CD4-positive, alpha-beta memory T cell (primary cell): ENCODE results near the gene RPA1. TPM values are rescaled to one million over a fixed set of nuclear protein-coding genes. Genes with fewer than 3 reads are reported as not detected.

Experiments
- CTCF ChIA-PET: fragments of 350-600 bp; sonication (Branson Sonifier 250); formaldehyde crosslinking; loops from one replicate; lab custom pipeline; 2021; ENCODE audit warnings: inconsistent platforms; ENCODE audit not compliant: partially characterized antibody; lab: Charles Lee
- POLR2A ChIA-PET: fragments of 350-600 bp; sonication (Branson Sonifier 250); formaldehyde crosslinking; loops from one replicate; lab custom pipeline; 2021; ENCODE audit not compliant: partially characterized antibody; lab: Charles Lee
- DNase-seq, 5 donors: peaks; one replicate each; pipeline versions ENCODE4 v3.0.0 to v3.0.0-alpha.2; 2020 to 2022; ENCODE audit warnings: mixed read lengths in 1 of 5
- H3K27ac ChIP-seq: one replicate; pipeline ENCODE4 v1.7.0; 2013; ENCODE audit warnings: low read depth, low read length
- H3K27me3 ChIP-seq: 2 replicates; pipeline ENCODE4 v1.7.0; 2013; ENCODE audit warnings: mild to moderate bottlenecking, low read length, moderate library complexity; ENCODE audit not compliant: insufficient read depth
- H3K36me3 ChIP-seq: 2 replicates; pipeline ENCODE4 v1.7.0; 2013; ENCODE audit warnings: mild to moderate bottlenecking, low read length, moderate library complexity; ENCODE audit not compliant: insufficient read depth
- H3K4me1 ChIP-seq: 2 replicates; pipeline ENCODE4 v1.7.0; 2013; ENCODE audit warnings: mild to moderate bottlenecking, low read length, moderate library complexity; ENCODE audit not compliant: insufficient read depth
- H3K4me3 ChIP-seq, 2 donors: one replicate each; pipeline ENCODE4 v1.7.0; 2013; ENCODE audit warnings: low read length in 2 of 2, mild to moderate bottlenecking in 1 of 2
- H3K9me3 ChIP-seq, 2 donors: one replicate each; pipeline ENCODE4 v1.7.0; 2013; ENCODE audit warnings: low read length in 2 of 2, control low read depth in 1 of 2; ENCODE audit not compliant: control insufficient read depth in 1 of 2
- H3K27ac Mint-ChIP-seq, 7 donors: one replicate each; pipeline ENCODE4 v1.8.0; 2020 to 2021; ENCODE audit warnings: mixed read lengths in 7 of 7, mild to moderate bottlenecking in 6 of 7, inconsistent platforms in 3 of 7, moderate library complexity in 3 of 7
- H3K27me3 Mint-ChIP-seq, 2 donors: one replicate each; pipeline ENCODE4 v1.8.0; 2020 to 2021; ENCODE audit warnings: mixed read lengths in 2 of 2
- H3K36me3 Mint-ChIP-seq, 2 donors: one replicate each; pipeline ENCODE4 v1.8.0; 2020 to 2021; ENCODE audit warnings: mixed read lengths in 2 of 2, inconsistent platforms in 1 of 2, mild to moderate bottlenecking in 1 of 2
- H3K4me1 Mint-ChIP-seq, 4 donors: one replicate each; pipeline ENCODE4 v1.8.0; 2020 to 2021; ENCODE audit warnings: mixed read lengths in 4 of 4, mild to moderate bottlenecking in 1 of 4
- H3K4me3 Mint-ChIP-seq, 8 donors: one replicate each; pipeline ENCODE4 v1.8.0; 2020 to 2021; ENCODE audit warnings: mixed read lengths in 8 of 8, mild to moderate bottlenecking in 7 of 8, moderate library complexity in 6 of 8, inconsistent platforms in 3 of 8
- H3K9me3 Mint-ChIP-seq, 8 donors: one replicate each; pipeline ENCODE4 v1.8.0; 2020 to 2021; ENCODE audit warnings: mixed read lengths in 8 of 8, mild to moderate bottlenecking in 5 of 8, inconsistent platforms in 3 of 8, moderate library complexity in 1 of 8
- intact Hi-C: fragments of 100-400 bp; cut with micrococcal nuclease; formaldehyde crosslinking; loops from one replicate; pipeline ENCODE4 v1.15.1; 2023
- polyA plus RNA-seq, 2 donors: library from polyadenylated mRNA; unstranded; fragments of 300-500 nt; fragmentation: Illumina TruSeq; gene quantifications; one replicate each; pipeline ENCODE4 v1.2.3, GENCODE V29; 2021
- total RNA-seq, 2 experiments: library from RNA; stranded (reverse); gene quantifications; one replicate each; pipeline ENCODE4 v1.2.3, GENCODE V29; 2021

The RPA1 gene
- total and polyA plus RNA-seq, 4 experiments from 2014 or later = 95.4 to 119 (median 107) TPM

GRCh38 chr17:1904273-1905182, 74.7 kb downstream of the RPA1 start:
- no peak overlapping the region for H3K4me3 ChIP-seq

GRCh38 chr17:1905190-1905913, 75.5 kb downstream of the RPA1 start:
- CTCF ChIA-PET = no interaction called here
- Mint-ChIP-seq H3K27me3 (peaks cover 21 to 30% of the 10 kb centered on the region in 2 donors), H3K36me3 (no peaks in the 10 kb centered on the region), H3K27ac (no peak overlapping the region), H3K9me3 (no peaks in the 10 kb centered on the region), H3K4me3 (no peak overlapping the region), H3K4me1 (peaks cover 5 to 12% (median 8%) of the 10 kb centered on the region in 4 donors)
- POLR2A ChIA-PET = no interaction called here
- H3K27ac ChIP-seq = no peak overlapping the region
- H3K27me3 ChIP-seq = peaks cover 20% of the 10 kb centered on the region
- intact Hi-C loops = loop anchor here (10.0 kb wide), 1 partner anchor 119 kb away; the partner anchor contains the start of gene RTN4RL1
- H3K36me3 ChIP-seq = no peaks in the 10 kb centered on the region
- no peak overlapping the region for H3K4me3 ChIP-seq
- no peak for DNase-seq
- no peaks in the 10 kb centered on the region for H3K9me3 ChIP-seq
- peaks cover 14% of the 10 kb centered on the region for H3K4me1 ChIP-seq

More at GRCh38 chr17:1904273-1905182, 74.7 kb downstream of the RPA1 start:
- Histone ChIP-seq H3K27ac (no peak overlapping the region), H3K9me3 (no peaks in the 10 kb centered on the region), H3K4me1 (peaks cover 14% of the 10 kb centered on the region), H3K27me3 (peaks cover 20% of the 10 kb centered on the region), H3K36me3 (no peaks in the 10 kb centered on the region)
- H3K36me3 Mint-ChIP-seq = peaks cover 3% of the 10 kb centered on the region in 2 donors
- POLR2A ChIA-PET = no interaction called here
- H3K9me3 Mint-ChIP-seq = no peaks in the 10 kb centered on the region
- intact Hi-C loops = loop anchor here (10.0 kb wide), 1 partner anchor 120 kb away; the partner anchor contains the start of gene RTN4RL1
- H3K4me1 Mint-ChIP-seq = peaks cover 5 to 12% (median 8%) of the 10 kb centered on the region in 4 donors
- H3K4me3 Mint-ChIP-seq = no peak overlapping the region
- peak overlapping the region in 1 of 7 donors; percentile 59 for H3K27ac Mint-ChIP-seq
- no peak for DNase-seq
- CTCF ChIA-PET = no interaction called here
- peaks cover 16 to 24% of the 10 kb centered on the region in 2 donors for H3K27me3 Mint-ChIP-seq

- Mint-ChIP-seq H3K4me3 (peak overlapping the region in 1 of 8 donors; percentile 35), H3K4me1 (peaks cover 5 to 12% (median 8%) of the 10 kb centered on the region in 4 donors), H3K27me3 (peaks cover 24 to 33% of the 10 kb centered on the region in 2 donors), H3K27ac (peak overlapping the region in 1 of 7 donors; percentile 4), H3K36me3 (no peaks in the 10 kb centered on the region), H3K9me3 (no peaks in the 10 kb centered on the region)
- CTCF ChIA-PET = no interaction called here
- no peaks in the 10 kb centered on the region for H3K9me3 ChIP-seq
- DNase-seq = no peak
- H3K36me3 ChIP-seq = no peaks in the 10 kb centered on the region
- H3K4me1 ChIP-seq = peaks cover 14% of the 10 kb centered on the region
- POLR2A ChIA-PET = no interaction called here
- peaks cover 20% of the 10 kb centered on the region for H3K27me3 ChIP-seq
- intact Hi-C loops = loop anchor here (10.0 kb wide), 1 partner anchor 118 kb away; the partner anchor contains the start of gene RTN4RL1
- no peak overlapping the region for H3K4me3 ChIP-seq
- H3K27ac ChIP-seq = no peak overlapping the region
Measured at GRCh38 chr17:1906662-1907101, 76.9 kb downstream of the RPA1 start.

- intact Hi-C loops = loop anchor here (10.0 kb wide), 1 partner anchor 118 kb away; the partner anchor contains the start of gene RTN4RL1
- Mint-ChIP-seq H3K9me3 (no peaks in the 10 kb centered on the region), H3K27me3 (peaks cover 29 to 37% of the 10 kb centered on the region in 2 donors), H3K4me1 (peaks cover 5 to 12% (median 8%) of the 10 kb centered on the region in 4 donors), H3K4me3 (no peak overlapping the region), H3K27ac (no peak overlapping the region), H3K36me3 (no peaks in the 10 kb centered on the region)
- Histone ChIP-seq H3K9me3 (no peaks in the 10 kb centered on the region), H3K36me3 (no peaks in the 10 kb centered on the region), H3K4me3 (no peak overlapping the region), H3K27ac (no peak overlapping the region), H3K4me1 (peaks cover 14% of the 10 kb centered on the region), H3K27me3 (peaks cover 20% of the 10 kb centered on the region)
- ChIA-PET CTCF (no interaction called here), POLR2A (no interaction called here)
- no peak for DNase-seq
Measured at GRCh38 chr17:1907216-1907631, 77.4 kb downstream of the RPA1 start.

- H3K4me3 Mint-ChIP-seq = peak overlapping the region; percentile 26 to 65 (median 49)
- H3K36me3 ChIP-seq = no peaks in the 10 kb centered on the region
- H3K4me1 ChIP-seq = peaks cover 14% of the 10 kb centered on the region
- ChIA-PET POLR2A (interaction anchor here (0.8 kb wide), 1 partner anchor 337 kb away, joined by 4 read pairs; no protein-coding TSS in a partner anchor), CTCF (interaction anchor here (0.9 kb wide), 2 partner anchors 145 to 336 kb away, joined by 3 read pairs; no protein-coding TSS in a partner anchor)
- H3K36me3 Mint-ChIP-seq = no peaks in the 10 kb centered on the region
- peaks cover 20% of the 10 kb centered on the region for H3K27me3 ChIP-seq
- peaks cover 31 to 41% of the 10 kb centered on the region in 2 donors for H3K27me3 Mint-ChIP-seq
- no peaks in the 10 kb centered on the region for H3K9me3 Mint-ChIP-seq
- peak in 3 of 5 donors; percentile 13 to 15 (median 14) for DNase-seq
- peaks cover 5 to 12% (median 8%) of the 10 kb centered on the region in 4 donors for H3K4me1 Mint-ChIP-seq
- H3K27ac Mint-ChIP-seq = no peak overlapping the region
- H3K4me3 ChIP-seq = no peak overlapping the region
- H3K27ac ChIP-seq = no peak overlapping the region
- intact Hi-C loops = loop anchor here (1.0 to 10.0 kb wide), 3 partner anchors 117 to 336 kb away; partner anchors contain the start of genes OVCA2 and RTN4RL1
- no peaks in the 10 kb centered on the region for H3K9me3 ChIP-seq
Measured at GRCh38 chr17:1907909-1908698, 78.3 kb downstream of the RPA1 start.

- CTCF ChIA-PET = interaction anchor here (0.8 to 0.9 kb wide), 4 partner anchors 144 to 372 kb away, joined by 3 read pairs; no protein-coding TSS in a partner anchor
- no peak overlapping the region for H3K27ac Mint-ChIP-seq
- peak in 4 of 5 donors; percentile 12 to 22 (median 18) for DNase-seq
- intact Hi-C loops = loop anchor here (1.0 to 10.0 kb wide), 3 partner anchors 116 to 335 kb away; partner anchors contain the start of genes OVCA2 and RTN4RL1
- H3K36me3 Mint-ChIP-seq = no peaks in the 10 kb centered on the region
- POLR2A ChIA-PET = interaction anchor here (0.8 kb wide), 1 partner anchor 336 kb away, joined by 4 read pairs; no protein-coding TSS in a partner anchor
- peaks cover 34 to 41% of the 10 kb centered on the region in 2 donors for H3K27me3 Mint-ChIP-seq
- Histone ChIP-seq H3K27ac (no peak overlapping the region), H3K27me3 (peaks cover 20% of the 10 kb centered on the region), H3K9me3 (no peaks in the 10 kb centered on the region), H3K4me3 (no peak overlapping the region), H3K4me1 (peaks cover 14% of the 10 kb centered on the region), H3K36me3 (no peaks in the 10 kb centered on the region)
- peaks cover 5 to 12% (median 8%) of the 10 kb centered on the region in 4 donors for H3K4me1 Mint-ChIP-seq
- H3K9me3 Mint-ChIP-seq = no peaks in the 10 kb centered on the region
- H3K4me3 Mint-ChIP-seq = peak overlapping the region; percentile 26 to 65 (median 51)
Measured at GRCh38 chr17:1908699-1909309, 79.0 kb downstream of the RPA1 start.
